Ectodermal cell (in vitro differentiated cells): ENCODE results near the gene KLC4.

Experiments
- H3K27ac ChIP-seq: 2 replicates; pipeline ENCODE4 v1.7.0; 2013; ENCODE audit warnings: mild to moderate bottlenecking, low read depth, low read length; ENCODE audit not compliant: insufficient read depth, poor library complexity, severe bottlenecking
- H3K27me3 ChIP-seq: 2 replicates; pipeline ENCODE4 v1.7.0; 2013; ENCODE audit warnings: mild to moderate bottlenecking, low read length; ENCODE audit not compliant: insufficient read depth, control insufficient read depth, poor library complexity, severe bottlenecking
- H3K36me3 ChIP-seq: one replicate; pipeline ENCODE4 v1.7.0; 2013; ENCODE audit warnings: low read length; ENCODE audit not compliant: control insufficient read depth, insufficient read depth
- H3K4me1 ChIP-seq: one replicate; pipeline ENCODE4 v1.7.0; 2013; ENCODE audit warnings: low read length; ENCODE audit not compliant: control insufficient read depth, insufficient read depth
- H3K4me3 ChIP-seq: 2 replicates; pipeline ENCODE4 v1.7.0; 2013; ENCODE audit warnings: low read depth, low read length, control low read depth; ENCODE audit not compliant: insufficient read depth
- H3K9me3 ChIP-seq: 2 replicates; pipeline ENCODE4 v1.7.0; 2013; ENCODE audit warnings: mild to moderate bottlenecking, low read length, moderate library complexity; ENCODE audit not compliant: control insufficient read depth
- WGBS, 2 experiments: methylation state at CpG; one replicate each; pipeline ENCODE4 v1.1.7; 2013; ENCODE audit warnings: missing lambda C conversion rate in 2 of 2; 5-methylcytosine and 5-hydroxymethylcytosine counted together

Gene KLC4

GRCh38 chr6:43052225-43052841, 7.1 kb upstream of the KLC4 start:
- Histone ChIP-seq H3K27ac (no peak overlapping the region), H3K9me3 (no peaks in the 10 kb centered on the region), H3K27me3 (no peaks in the 10 kb centered on the region), H3K4me1 (peaks cover 9% of the 10 kb centered on the region), H3K36me3 (peaks cover 26% of the 10 kb centered on the region), H3K4me3 (peak overlapping the region; percentile 82)
- WGBS, 2 experiments = 92 to 95% methylated on average over 19 of the region's 19 CpGs

GRCh38 chr6:43052842-43053544, 6.4 kb upstream of the KLC4 start:
- WGBS, 2 experiments = 20 to 22% methylated on average over 22 of the region's 22 CpGs
- peak overlapping the region; percentile 71 for H3K27ac ChIP-seq

GRCh38 chr6:43053545-43054205, 5.8 kb upstream of the KLC4 start, which contains the start of gene CUL7:
TSS of gene CUL7 (minus strand) at chr6:43053851. CDS start at chr6:43052788, 1,063 bp downstream.
- peak within 1 kb of the TSS; percentile 71 for H3K27ac ChIP-seq
- H3K36me3 ChIP-seq = peaks cover 15% of the 10 kb centered on the region
- peaks cover 15% of the 10 kb centered on the region for H3K4me1 ChIP-seq
- H3K9me3 ChIP-seq = no peaks in the 10 kb centered on the region
- peak within 1 kb of the TSS; percentile 82 for H3K4me3 ChIP-seq
- H3K27me3 ChIP-seq = no peaks in the 10 kb centered on the region
- 1 to 3% methylated on average over 44 to 45 of the region's 45 CpGs for WGBS, 2 experiments

More at GRCh38 chr6:43052842-43053544, 6.4 kb upstream of the KLC4 start:
- Histone ChIP-seq H3K4me3 (peak overlapping the region; percentile 82), H3K4me1 (peaks cover 9% of the 10 kb centered on the region), H3K9me3 (no peaks in the 10 kb centered on the region), H3K36me3 (peaks cover 19% of the 10 kb centered on the region), H3K27me3 (no peaks in the 10 kb centered on the region)

- WGBS, 2 experiments = 84 to 85% methylated on average over 17 of the region's 17 CpGs
- Histone ChIP-seq H3K27ac (no peak overlapping the region), H3K27me3 (no peaks in the 10 kb centered on the region), H3K9me3 (no peaks in the 10 kb centered on the region), H3K36me3 (peaks cover 12% of the 10 kb centered on the region), H3K4me3 (no peak overlapping the region), H3K4me1 (peaks cover 15% of the 10 kb centered on the region)
These were observed 5.1 kb upstream of the KLC4 start for GRCh38 chr6:43054206-43054943.

- WGBS, 2 experiments = 92 to 95% methylated on average over 8 of the region's 8 CpGs
These were observed 3.5 kb upstream of the KLC4 start for GRCh38 chr6:43055966-43056365.

GRCh38 chr6:43058531-43058930, 900 bp upstream of the KLC4 start:
- no peaks in the 10 kb centered on the region for H3K27me3 ChIP-seq
- no peaks in the 10 kb centered on the region for H3K36me3 ChIP-seq
- H3K4me3 ChIP-seq = peak overlapping the region; percentile 98
- WGBS, 2 experiments = 77 to 89% methylated on average over 1 of the region's 1 CpG
- H3K9me3 ChIP-seq = no peaks in the 10 kb centered on the region
- no peak overlapping the region for H3K27ac ChIP-seq
- peaks cover 10% of the 10 kb centered on the region for H3K4me1 ChIP-seq

More at GRCh38 chr6:43055966-43056365, 3.5 kb upstream of the KLC4 start:
- no peak overlapping the region for H3K27ac ChIP-seq
- H3K9me3 ChIP-seq = no peaks in the 10 kb centered on the region
- no peaks in the 10 kb centered on the region for H3K27me3 ChIP-seq
- peaks cover 19% of the 10 kb centered on the region for H3K4me1 ChIP-seq
- H3K36me3 ChIP-seq = no peaks in the 10 kb centered on the region
- no peak overlapping the region for H3K4me3 ChIP-seq

- Histone ChIP-seq H3K27ac (peak overlapping the region; percentile 16), H3K9me3 (no peaks in the 10 kb centered on the region), H3K4me1 (peaks cover 10% of the 10 kb centered on the region), H3K4me3 (peak overlapping the region; percentile 98), H3K27me3 (no peaks in the 10 kb centered on the region), H3K36me3 (no peaks in the 10 kb centered on the region)
- 14 to 16% methylated on average over 15 of the region's 15 CpGs for WGBS, 2 experiments
These were observed 763 bp downstream of the KLC4 start for GRCh38 chr6:43060034-43060754.

- no peak overlapping the region for H3K27ac ChIP-seq
- 92% methylated on average over 12 of the region's 12 CpGs for WGBS, 2 experiments
- H3K9me3 ChIP-seq = no peaks in the 10 kb centered on the region
- H3K4me3 ChIP-seq = no peak overlapping the region
- peaks cover 10% of the 10 kb centered on the region for H3K4me1 ChIP-seq
- no peaks in the 10 kb centered on the region for H3K27me3 ChIP-seq
- H3K36me3 ChIP-seq = no peaks in the 10 kb centered on the region
These were observed 1.6 kb downstream of the KLC4 start for GRCh38 chr6:43060755-43061633.

GRCh38 chr6:43061861-43062260, 2.4 kb downstream of the KLC4 start:
- 82 to 85% methylated on average over 2 of the region's 2 CpGs for WGBS, 2 experiments

More at GRCh38 chr6:43061861-43062260, 2.4 kb downstream of the KLC4 start:
- no peak overlapping the region for H3K27ac ChIP-seq
- H3K4me3 ChIP-seq = no peak overlapping the region
- no peaks in the 10 kb centered on the region for H3K27me3 ChIP-seq
- peaks cover 10% of the 10 kb centered on the region for H3K4me1 ChIP-seq
- no peaks in the 10 kb centered on the region for H3K36me3 ChIP-seq
- H3K9me3 ChIP-seq = no peaks in the 10 kb centered on the region
